Activated CD8-positive, alpha-beta memory T cell treated with anti-CD3 and anti-CD28 coated beads, Interleukin-2, amount 50 U/mL, for 24 hours (primary cell): ENCODE data around the gene DNAJC1.
"Not testable (repeated sequence)": the region's sequence is repeated elsewhere in the genome, so short reads cannot be mapped to it uniquely, and the experiment has no call there.

Source experiments
- DNase-seq: peaks from one replicate; pipeline ENCODE4 v3.0.0-alpha.2; 2020; ENCODE audit errors: extremely low read depth

DNAJC1 gene

GRCh38 chr10:22003177-22003963 lies at the start of gene DNAJC1:
TSS of gene DNAJC1 (minus strand) at chr10:22003730. CDS start at chr10:22003434, 296 bp downstream.
- peak; percentile 97 for DNase-seq

- no peak for DNase-seq
These were observed 49.5 kb upstream of the DNAJC1 start for GRCh38 chr10:22053048-22053447.

GRCh38 chr10:22049635-22050034 lies 46.1 kb upstream of the DNAJC1 start:
- DNase-seq, result no peak

GRCh38 chr10:22047812-22048211 lies 44.3 kb upstream of the DNAJC1 start:
- no peak for DNase-seq

- no peak for DNase-seq
These were observed 39.8 kb upstream of the DNAJC1 start for GRCh38 chr10:22043327-22043633.

- no peak for DNase-seq
These were observed 39.2 kb upstream of the DNAJC1 start for GRCh38 chr10:22042557-22043326.

- DNase-seq, result no peak
These were observed 30.8 kb upstream of the DNAJC1 start for GRCh38 chr10:22034333-22034732.

GRCh38 chr10:22032268-22032667 lies 28.7 kb upstream of the DNAJC1 start:
- not testable (repeated sequence) for DNase-seq

GRCh38 chr10:22030421-22030820 lies 26.9 kb upstream of the DNAJC1 start:
- no peak for DNase-seq

- no peak for DNase-seq
These were observed 26.1 kb upstream of the DNAJC1 start for GRCh38 chr10:22029445-22030236.

- DNase-seq, result no peak
These were observed 24.1 kb upstream of the DNAJC1 start for GRCh38 chr10:22027364-22028238.

- DNase-seq, result no peak
These were observed 22.8 kb upstream of the DNAJC1 start for GRCh38 chr10:22026287-22026686.

- DNase-seq, result no peak
These were observed 20.0 kb upstream of the DNAJC1 start for GRCh38 chr10:22023508-22023907.

- no peak for DNase-seq
These were observed 18.9 kb upstream of the DNAJC1 start for GRCh38 chr10:22022257-22023032.

- DNase-seq, result not testable (repeated sequence)
These were observed 17.6 kb upstream of the DNAJC1 start for GRCh38 chr10:22021144-22021543.

- no peak for DNase-seq
These were observed 13.9 kb upstream of the DNAJC1 start for GRCh38 chr10:22017283-22018020.

- DNase-seq, result no peak
These were observed 12.6 kb upstream of the DNAJC1 start for GRCh38 chr10:22016046-22016705.

GRCh38 chr10:22010973-22011408 lies 7.5 kb upstream of the DNAJC1 start:
- DNase-seq, result no peak

GRCh38 chr10:22010539-22010938 lies 7.0 kb upstream of the DNAJC1 start:
- DNase-seq, result no peak
